Neural crest cell (in vitro differentiated cells): ENCODE measurements around the gene PRKAG1. TPM values are rescaled to one million over a fixed set of nuclear protein-coding genes. Genes with fewer than 3 reads are reported as not detected.

Experiments
- DNase-seq: peaks from one replicate; pipeline ENCODE4 v3.0.0; 2021; ENCODE audit warnings: low read depth, mixed read lengths, low spot score
- H3K27ac Mint-ChIP-seq: one replicate; pipeline ENCODE4 v1.8.0; 2021; ENCODE audit warnings: mild to moderate bottlenecking, mixed read lengths; ENCODE audit not compliant: unreplicated experiment
- H3K27me3 Mint-ChIP-seq: 2 replicates; pipeline ENCODE4 v1.8.0; 2021; ENCODE audit warnings: low read depth, mild to moderate bottlenecking, mixed read lengths
- H3K36me3 Mint-ChIP-seq: 2 replicates; pipeline ENCODE4 v1.8.0; 2021; ENCODE audit warnings: low read depth, mild to moderate bottlenecking, mixed read lengths
- H3K4me1 Mint-ChIP-seq: 2 replicates; pipeline ENCODE4 v1.8.0; 2021; ENCODE audit warnings: mixed read lengths
- H3K4me3 Mint-ChIP-seq: one replicate; pipeline ENCODE4 v1.8.0; 2021; ENCODE audit warnings: mild to moderate bottlenecking, mixed read lengths
- H3K9me3 Mint-ChIP-seq: 2 replicates; pipeline ENCODE4 v1.8.0; 2021; ENCODE audit warnings: mixed read lengths
- total RNA-seq: library from RNA; stranded (reverse); gene quantifications from 2 replicates; pipeline ENCODE4 v1.2.1, GENCODE V29; 2021
- TF ChIP-seq, protein P1 (sequence below): fragments of 200-600 bp; sonication (generic); conservative IDR thresholded peaks from 2 replicates; pipeline ENCODE4 v1.5.0; 2021; ENCODE audit warnings: antibody characterized with exemption, mild to moderate bottlenecking

The PRKAG1 gene
- total RNA-seq, 1 donor from 2014 or later: 58.5 TPM

DNA sequence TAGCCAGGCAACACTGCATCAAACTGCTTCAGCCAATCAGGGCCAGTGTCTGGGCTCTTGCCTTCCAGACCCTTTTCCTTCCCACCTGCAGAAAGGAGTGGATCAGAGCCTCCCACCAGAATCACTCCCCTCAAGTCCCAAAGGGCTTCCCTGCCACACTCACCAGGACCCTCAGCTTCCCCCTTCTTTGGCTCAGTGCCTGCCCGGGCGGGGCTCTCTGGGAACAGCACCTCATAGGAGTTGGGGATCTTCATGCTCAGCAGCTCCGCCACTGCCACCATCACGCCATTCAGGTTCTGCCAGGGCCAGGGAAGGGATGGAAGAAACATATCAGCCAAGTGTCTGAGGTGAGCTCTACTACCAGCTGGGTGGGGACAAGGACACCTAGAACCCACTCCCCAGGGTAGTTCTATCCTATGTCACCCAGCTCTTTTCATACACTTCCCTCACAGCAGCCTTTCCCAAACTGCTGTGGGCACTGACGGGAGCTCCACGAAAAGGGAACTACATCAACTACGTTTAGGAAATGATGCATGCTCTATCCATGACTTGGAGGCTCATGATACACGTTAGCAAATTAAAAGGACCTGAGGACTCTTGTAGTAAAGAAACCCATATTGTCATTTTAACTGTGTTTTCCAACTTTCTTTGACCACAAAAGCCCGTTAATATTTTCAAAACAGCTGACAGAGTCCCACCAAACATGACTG is 9.4 kb upstream of the PRKAG1 start:
- H3K27ac Mint-ChIP-seq: no peak overlapping the region
- peaks cover 6% of the 10 kb centered on the region for H3K36me3 Mint-ChIP-seq
- H3K27me3 Mint-ChIP-seq: no peaks in the 10 kb centered on the region
- no peaks in the 10 kb centered on the region for H3K4me1 Mint-ChIP-seq
- no peaks in the 10 kb centered on the region for H3K9me3 Mint-ChIP-seq
- TF ChIP-seq, protein P1, sequence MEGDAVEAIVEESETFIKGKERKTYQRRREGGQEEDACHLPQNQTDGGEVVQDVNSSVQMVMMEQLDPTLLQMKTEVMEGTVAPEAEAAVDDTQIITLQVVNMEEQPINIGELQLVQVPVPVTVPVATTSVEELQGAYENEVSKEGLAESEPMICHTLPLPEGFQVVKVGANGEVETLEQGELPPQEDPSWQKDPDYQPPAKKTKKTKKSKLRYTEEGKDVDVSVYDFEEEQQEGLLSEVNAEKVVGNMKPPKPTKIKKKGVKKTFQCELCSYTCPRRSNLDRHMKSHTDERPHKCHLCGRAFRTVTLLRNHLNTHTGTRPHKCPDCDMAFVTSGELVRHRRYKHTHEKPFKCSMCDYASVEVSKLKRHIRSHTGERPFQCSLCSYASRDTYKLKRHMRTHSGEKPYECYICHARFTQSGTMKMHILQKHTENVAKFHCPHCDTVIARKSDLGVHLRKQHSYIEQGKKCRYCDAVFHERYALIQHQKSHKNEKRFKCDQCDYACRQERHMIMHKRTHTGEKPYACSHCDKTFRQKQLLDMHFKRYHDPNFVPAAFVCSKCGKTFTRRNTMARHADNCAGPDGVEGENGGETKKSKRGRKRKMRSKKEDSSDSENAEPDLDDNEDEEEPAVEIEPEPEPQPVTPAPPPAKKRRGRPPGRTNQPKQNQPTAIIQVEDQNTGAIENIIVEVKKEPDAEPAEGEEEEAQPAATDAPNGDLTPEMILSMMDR: no peak
- no peak for DNase-seq
- H3K4me3 Mint-ChIP-seq: peak overlapping the region; percentile 38

DNA sequence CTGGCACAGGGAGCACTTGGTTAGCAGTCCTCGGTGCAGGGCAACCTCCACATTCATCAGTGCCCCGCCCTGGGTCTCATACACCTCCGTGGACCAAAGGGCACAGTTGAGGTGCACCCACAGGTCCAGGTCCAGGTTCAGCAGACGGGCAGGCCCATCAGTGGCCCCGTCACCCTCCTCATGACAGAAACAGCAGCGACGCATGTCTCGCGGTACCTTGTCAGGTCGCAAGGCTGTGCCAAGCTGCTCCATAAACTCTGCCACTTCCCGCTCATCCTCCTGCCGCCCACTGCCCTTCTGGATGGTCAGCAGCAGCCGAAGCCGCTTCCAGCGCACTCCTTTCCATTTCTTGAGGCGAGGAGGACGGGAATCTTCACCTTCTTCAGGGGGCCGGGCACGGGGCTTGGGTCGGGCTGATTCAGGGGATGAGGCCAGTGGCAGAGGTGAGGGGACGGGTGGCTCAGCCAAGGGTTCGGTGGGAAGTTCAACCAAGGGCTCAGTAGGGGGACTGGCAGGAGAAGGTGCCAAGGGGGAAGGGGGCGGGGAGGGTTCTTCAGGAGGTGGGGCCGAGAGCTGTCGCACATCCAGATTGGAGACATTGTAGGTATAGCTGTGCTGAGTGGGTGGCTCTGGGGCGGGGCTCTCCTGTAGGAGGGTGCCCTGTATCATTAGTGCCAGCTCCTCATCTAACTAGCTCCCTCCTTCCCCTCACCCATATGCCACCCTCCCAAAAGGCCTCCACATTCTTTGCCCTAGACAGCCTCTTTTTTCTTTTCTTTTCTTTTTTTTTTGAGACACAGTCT is 8.3 kb upstream of the PRKAG1 start:
- no peaks in the 10 kb centered on the region for H3K4me1 Mint-ChIP-seq
- H3K9me3 Mint-ChIP-seq: no peaks in the 10 kb centered on the region
- TF ChIP-seq, protein P1: no peak
- DNase-seq: no peak
- H3K4me3 Mint-ChIP-seq: no peak overlapping the region
- no peaks in the 10 kb centered on the region for H3K27me3 Mint-ChIP-seq
- H3K27ac Mint-ChIP-seq: peak overlapping the region; percentile 50
- H3K36me3 Mint-ChIP-seq: peaks cover 6% of the 10 kb centered on the region

DNA sequence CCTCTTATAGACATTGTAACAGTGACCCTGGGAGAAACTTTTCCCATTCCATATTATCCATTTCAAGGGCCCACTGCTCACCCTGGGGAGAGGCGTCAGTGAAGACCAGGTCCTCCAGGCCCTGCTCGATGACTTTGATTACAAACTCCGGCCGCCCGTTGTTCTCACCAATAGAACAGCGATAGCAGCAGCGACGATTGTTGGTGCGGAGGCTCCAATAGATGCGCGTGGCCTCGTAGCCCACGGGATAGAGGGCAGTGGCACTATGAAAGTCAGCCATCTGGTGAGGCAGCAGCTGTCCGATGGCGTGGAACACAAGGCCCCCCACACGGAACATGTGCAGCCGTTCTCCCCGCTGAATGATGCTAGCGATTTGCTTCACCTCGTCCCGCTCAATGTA is 7.5 kb upstream of the PRKAG1 start:
- Mint-ChIP-seq H3K9me3 (no peaks in the 10 kb centered on the region), H3K36me3 (peaks cover 6% of the 10 kb centered on the region), H3K4me1 (no peaks in the 10 kb centered on the region), H3K27ac (no peak overlapping the region), H3K4me3 (peak overlapping the region; percentile 23), H3K27me3 (no peaks in the 10 kb centered on the region)
- DNase-seq: no peak
- TF ChIP-seq, protein P1: no peak

DNA sequence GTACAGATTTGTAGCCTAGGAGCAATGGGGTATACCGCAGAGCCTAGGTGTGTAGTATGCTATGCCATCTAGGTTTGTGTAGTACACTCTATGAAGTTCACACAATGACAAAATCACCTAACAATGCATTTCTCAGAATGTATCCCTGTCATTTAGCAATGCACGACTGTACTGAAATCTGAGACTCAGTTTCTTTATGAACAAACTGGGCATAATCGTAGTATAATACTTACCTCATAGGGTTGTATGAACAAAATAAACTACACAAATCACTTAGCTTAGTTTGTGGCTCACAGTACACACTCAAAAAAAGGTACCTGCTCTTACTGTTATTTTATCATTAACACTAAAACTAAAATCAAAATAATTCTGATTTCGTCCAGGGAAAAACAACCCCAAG is 6.9 kb upstream of the PRKAG1 start:
- Mint-ChIP-seq H3K9me3 (no peaks in the 10 kb centered on the region), H3K36me3 (peaks cover 6% of the 10 kb centered on the region), H3K4me3 (no peak overlapping the region), H3K4me1 (no peaks in the 10 kb centered on the region), H3K27me3 (no peaks in the 10 kb centered on the region), H3K27ac (no peak overlapping the region)
- TF ChIP-seq, protein P1: no peak
- no peak for DNase-seq

DNA sequence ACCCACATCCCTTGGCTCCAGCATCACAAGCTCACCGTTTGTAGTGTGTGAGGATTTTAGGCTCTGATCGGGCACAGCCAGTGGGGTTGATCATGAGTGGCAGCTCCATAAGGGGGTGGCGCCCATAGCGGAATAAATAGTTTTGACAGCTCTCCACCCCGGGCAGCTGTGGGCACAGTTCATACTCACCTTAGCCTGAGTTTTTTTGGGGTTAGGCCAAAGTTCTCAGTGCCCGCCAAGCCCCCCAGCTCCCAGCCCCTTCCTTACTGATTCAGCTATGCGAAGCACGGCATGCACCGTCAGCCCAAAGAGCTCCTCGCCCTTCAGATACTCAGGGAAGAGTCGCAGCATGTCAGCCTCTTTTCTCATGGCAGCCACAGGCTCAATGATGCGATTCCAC is 6.0 kb upstream of the PRKAG1 start:
- Mint-ChIP-seq H3K36me3 (peaks cover 2% of the 10 kb centered on the region), H3K9me3 (no peaks in the 10 kb centered on the region), H3K4me3 (no peak overlapping the region), H3K27me3 (no peaks in the 10 kb centered on the region), H3K27ac (no peak overlapping the region), H3K4me1 (peaks cover 4% of the 10 kb centered on the region)
- TF ChIP-seq, protein P1: no peak
- DNase-seq: no peak
